Loucy (cell line): ENCODE data around the gene SLAMF6.

Experiments
- H2AFZ ChIP-seq: fragments of 200-600 bp; sonication (generic); 2 replicates; pipeline ENCODE4 v1.6.0; 2016; ENCODE audit warnings: antibody characterized with exemption, mild to moderate bottlenecking, low read length, moderate library complexity
- H3F3A ChIP-seq: fragments of 200-600 bp; 2 replicates; pipeline ENCODE4 v1.6.0; 2016; ENCODE audit warnings: antibody characterized with exemption, low read depth, mild to moderate bottlenecking
- H3K27me3 ChIP-seq: fragments of 200-600 bp; sonication (generic); 2 replicates; pipeline ENCODE4 v1.6.1; 2014; ENCODE audit warnings: low read length, mild to moderate bottlenecking; ENCODE audit not compliant: insufficient read depth, poor library complexity, severe bottlenecking
- H3K36me3 ChIP-seq: fragments of 200-600 bp; sonication (generic); 2 replicates; pipeline ENCODE4 v1.6.1; 2016; ENCODE audit warnings: low read length; ENCODE audit not compliant: insufficient read depth
- H3K4me1 ChIP-seq: fragments of 200-600 bp; sonication (generic); 2 replicates; pipeline ENCODE4 v1.5.1; 2014; ENCODE audit warnings: low read length, mild to moderate bottlenecking; ENCODE audit not compliant: insufficient read depth, poor library complexity, severe bottlenecking
- H3K4me2 ChIP-seq: fragments of 200-600 bp; sonication (generic); 2 replicates; pipeline ENCODE4 v1.6.0; 2014; ENCODE audit warnings: antibody characterized with exemption, low read length, low read depth, mild to moderate bottlenecking; ENCODE audit not compliant: poor library complexity, severe bottlenecking
- H3K4me3 ChIP-seq: fragments of 200-600 bp; sonication (generic); 2 replicates; pipeline ENCODE4 v1.5.1; 2014; ENCODE audit warnings: low read length, mild to moderate bottlenecking, mixed read lengths; ENCODE audit not compliant: poor library complexity, severe bottlenecking
- H3K79me2 ChIP-seq: fragments of 200-600 bp; sonication (generic); 2 replicates; pipeline ENCODE4 v1.6.1; 2014; ENCODE audit warnings: low read length; ENCODE audit not compliant: insufficient read depth
- H3K9ac ChIP-seq: fragments of 200-600 bp; sonication (generic); 2 replicates; pipeline ENCODE4 v1.6.0; 2014; ENCODE audit warnings: mild to moderate bottlenecking, low read depth, low read length, moderate library complexity; ENCODE audit not compliant: poor library complexity, severe bottlenecking
- H3K9me2 ChIP-seq: fragments of 200-600 bp; sonication (generic); replicated peaks from 2 replicates; pipeline ENCODE4 v1.6.1; 2016; ENCODE audit warnings: low read depth, low read length, mixed read lengths
- H3K9me3 ChIP-seq: fragments of 200-600 bp; sonication (generic); 2 replicates; pipeline ENCODE4 v1.6.1; 2014; ENCODE audit warnings: mild to moderate bottlenecking, antibody characterized with exemption, low read length, low read depth; ENCODE audit not compliant: insufficient read depth
- H4K20me1 ChIP-seq: fragments of 200-600 bp; sonication (generic); 2 replicates; pipeline ENCODE4 v1.6.0; 2014; ENCODE audit warnings: antibody characterized with exemption, low read length, mild to moderate bottlenecking; ENCODE audit not compliant: insufficient read depth, poor library complexity, severe bottlenecking
- CTCF ChIP-seq: fragments of 200-600 bp; sonication (generic); conservative IDR thresholded peaks from 2 replicates; pipeline ENCODE4 v1.5.1; 2014; ENCODE audit warnings: mild to moderate bottlenecking, antibody characterized with exemption, low read length
- EZH2phosphoT487 ChIP-seq: fragments of 200-600 bp; IDR thresholded peaks from 2 replicates; pipeline ENCODE4 v1.6.1; 2018; ENCODE audit warnings: antibody characterized with exemption, mild to moderate bottlenecking, moderate library complexity, borderline replicate concordance

SLAMF6 gene

GRCh38 chr1:160455153-160455517, 67.9 kb downstream of the SLAMF6 start:
- no peak overlapping the region for H2AFZ ChIP-seq
- no peaks in the 10 kb centered on the region for H3K9me3 ChIP-seq
- H3F3A ChIP-seq = no peaks in the 10 kb centered on the region
- no peak overlapping the region for H3K9ac ChIP-seq
- TF ChIP-seq CTCF (no peak), EZH2phosphoT487 (no peak)
- H3K27me3 ChIP-seq = no peaks in the 10 kb centered on the region
- no peaks in the 10 kb centered on the region for H4K20me1 ChIP-seq
- no peaks in the 10 kb centered on the region for H3K9me2 ChIP-seq
- H3K4me3 ChIP-seq = no peak overlapping the region
- H3K79me2 ChIP-seq = no peaks in the 10 kb centered on the region
- H3K36me3 ChIP-seq = no peaks in the 10 kb centered on the region
- H3K4me2 ChIP-seq = no peak overlapping the region
- H3K4me1 ChIP-seq = peaks cover 3% of the 10 kb centered on the region

GRCh38 chr1:160454371-160455152, 68.5 kb downstream of the SLAMF6 start:
- Histone ChIP-seq H3K4me2 (no peak overlapping the region), H3K4me1 (no peaks in the 10 kb centered on the region), H3F3A (no peaks in the 10 kb centered on the region), H3K9ac (no peak overlapping the region), H3K79me2 (no peaks in the 10 kb centered on the region), H3K9me2 (no peaks in the 10 kb centered on the region), H3K27me3 (no peaks in the 10 kb centered on the region), H3K9me3 (no peaks in the 10 kb centered on the region), H4K20me1 (no peaks in the 10 kb centered on the region), H2AFZ (no peak overlapping the region), H3K4me3 (no peak overlapping the region), H3K36me3 (no peaks in the 10 kb centered on the region)
- TF ChIP-seq CTCF (no peak), EZH2phosphoT487 (no peak)

GRCh38 chr1:160453443-160453842, 69.6 kb downstream of the SLAMF6 start:
- no peak overlapping the region for H3K4me3 ChIP-seq
- H3K27me3 ChIP-seq = no peaks in the 10 kb centered on the region
- H3K9me3 ChIP-seq = no peaks in the 10 kb centered on the region
- no peak overlapping the region for H3K4me2 ChIP-seq
- no peaks in the 10 kb centered on the region for H3F3A ChIP-seq
- H3K9ac ChIP-seq = no peak overlapping the region
- no peak overlapping the region for H2AFZ ChIP-seq
- no peaks in the 10 kb centered on the region for H3K36me3 ChIP-seq
- no peaks in the 10 kb centered on the region for H3K79me2 ChIP-seq
- H3K9me2 ChIP-seq = no peaks in the 10 kb centered on the region
- H3K4me1 ChIP-seq = no peaks in the 10 kb centered on the region
- H4K20me1 ChIP-seq = no peaks in the 10 kb centered on the region
- TF ChIP-seq CTCF (no peak), EZH2phosphoT487 (no peak)
